ENCODE results near the gene ELMO1. TPM values are rescaled to one million over a fixed set of nuclear protein-coding genes. Genes with fewer than 3 reads are reported as not detected.
A peak's percentile ranks its signal among the peaks of the same experiment; 100 is the strongest.

ELMO1 gene
- total and polyA plus RNA-seq, 10 of the 15 experiments (the other 5 are each of a cell fraction or from before 2014, with no cell fraction given) = 22.6 to 85.9 (median 56.6) TPM

DNA sequence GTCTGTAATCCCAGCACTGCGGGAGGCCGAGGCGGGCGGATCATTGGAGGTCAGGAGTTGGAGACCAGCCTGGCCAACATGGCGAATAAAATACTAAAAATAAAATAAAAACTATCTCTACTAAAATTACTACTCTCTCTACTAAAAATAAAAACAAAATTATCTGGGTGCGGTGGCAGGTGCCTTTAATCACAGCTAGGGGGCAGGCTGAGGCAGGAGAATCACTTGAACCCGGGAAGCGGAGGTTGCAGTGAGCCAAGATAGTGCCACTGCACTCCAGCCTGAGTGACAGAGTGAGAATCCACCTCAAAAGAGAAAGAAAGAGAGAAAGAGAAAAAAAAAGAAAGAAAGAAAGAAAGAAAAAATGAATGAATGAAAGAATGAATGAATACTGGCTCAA lies 351.4 kb downstream of the ELMO1 start:
- no peak overlapping the region for H3K9ac ChIP-seq (ENCODE audit: control insufficient read depth, insufficient read depth, low read length)
- H4K20me1 ChIP-seq (ENCODE audit: control insufficient read depth, insufficient read depth) = no peaks in the 10 kb centered on the region
- no TSS peak for BruUV-seq (replicated peaks)
- RAD21 ChIA-PET (ENCODE audit: unreplicated experiment) = interaction anchor here (1.3 kb wide), 1 partner anchor 85 kb away, joined by 4 read pairs; no protein-coding TSS in a partner anchor
- no peak overlapping the region for H3K27ac ChIP-seq (ENCODE audit: control insufficient read depth, insufficient read depth)
- peaks cover 0 to 11% of the 10 kb centered on the region in 2 experiments for H3K36me3 ChIP-seq (ENCODE audit: control insufficient read depth in 2 of 2, insufficient read depth in 2 of 2, low read length in 1 of 2)
- 95% methylated on average over 8 of the region's 8 CpGs for WGBS (ENCODE audit: insufficient coverage, insufficient replicate concordance, low lambda C conversion rate, missing lambda C conversion rate)
- H3K79me2 ChIP-seq (ENCODE audit: control insufficient read depth, insufficient read depth, low read length) = no peaks in the 10 kb centered on the region
- ATAC-seq (no peak), DNase-seq (ENCODE audit: low read depth, low spot score) (no peak), FAIRE-seq (no peak)
- H2AFZ ChIP-seq (ENCODE audit: control insufficient read depth, low read depth, low read length) = no peak overlapping the region
- POLR2A ChIA-PET = no interaction called here
- CTCF ChIA-PET = interaction anchor here (0.6 to 1.9 kb wide), 3 partner anchors 19 to 321 kb away, joined by 3 to 8 read pairs (median 3); no protein-coding TSS in a partner anchor
- H3K27me3 ChIP-seq (replicated peaks in 1 of 2; ENCODE audit: control insufficient read depth in 2 of 2, insufficient read depth in 2 of 2, low read length in 1 of 2) = no peaks in the 10 kb centered on the region
- H3K9me3 ChIP-seq (replicated peaks; ENCODE audit: control insufficient read depth, insufficient read depth, low read length) = peaks cover 2% of the 10 kb centered on the region; the same call in 2 of the 3 replicates
- no peak overlapping the region for H3K4me3 ChIP-seq
- H3K4me2 ChIP-seq (ENCODE audit: control insufficient read depth, insufficient read depth) = no peak overlapping the region
- in situ Hi-C loops (cut with MboI) = no loop called here
- intact Hi-C loops (cut with micrococcal nuclease; ENCODE audit: unreplicated experiment) = no loop called here
- no peaks in the 10 kb centered on the region for H3K4me1 ChIP-seq (ENCODE audit: control insufficient read depth, insufficient read depth, low read length)
- SMC1A ChIA-PET (ENCODE audit: uncharacterized antibody, unreplicated experiment) = interaction anchor here (2.8 kb wide), 1 partner anchor 85 kb away, joined by 8 read pairs; no protein-coding TSS in a partner anchor
- TF ChIP-seq KAT2A (conservative IDR thresholded peaks at IDR 0.05; ENCODE audit: control insufficient read depth, low read depth, low read length) = no peak
- TF ChIP-seq, protein P1, sequence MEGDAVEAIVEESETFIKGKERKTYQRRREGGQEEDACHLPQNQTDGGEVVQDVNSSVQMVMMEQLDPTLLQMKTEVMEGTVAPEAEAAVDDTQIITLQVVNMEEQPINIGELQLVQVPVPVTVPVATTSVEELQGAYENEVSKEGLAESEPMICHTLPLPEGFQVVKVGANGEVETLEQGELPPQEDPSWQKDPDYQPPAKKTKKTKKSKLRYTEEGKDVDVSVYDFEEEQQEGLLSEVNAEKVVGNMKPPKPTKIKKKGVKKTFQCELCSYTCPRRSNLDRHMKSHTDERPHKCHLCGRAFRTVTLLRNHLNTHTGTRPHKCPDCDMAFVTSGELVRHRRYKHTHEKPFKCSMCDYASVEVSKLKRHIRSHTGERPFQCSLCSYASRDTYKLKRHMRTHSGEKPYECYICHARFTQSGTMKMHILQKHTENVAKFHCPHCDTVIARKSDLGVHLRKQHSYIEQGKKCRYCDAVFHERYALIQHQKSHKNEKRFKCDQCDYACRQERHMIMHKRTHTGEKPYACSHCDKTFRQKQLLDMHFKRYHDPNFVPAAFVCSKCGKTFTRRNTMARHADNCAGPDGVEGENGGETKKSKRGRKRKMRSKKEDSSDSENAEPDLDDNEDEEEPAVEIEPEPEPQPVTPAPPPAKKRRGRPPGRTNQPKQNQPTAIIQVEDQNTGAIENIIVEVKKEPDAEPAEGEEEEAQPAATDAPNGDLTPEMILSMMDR (IDR thresholded peaks at IDR 0.05 in 2 of 3, conservative IDR thresholded peaks at IDR 0.05 in 1 of 3; ENCODE audit: control insufficient read depth in 2 of 3, extremely low read depth in 1 of 3, insufficient read depth in 1 of 3, low read depth in 3 of 3, low read length in 3 of 3) = peak in 2 of 3 experiments; percentile 1 to 22; a peak in 1 of 6 replicates

DNA sequence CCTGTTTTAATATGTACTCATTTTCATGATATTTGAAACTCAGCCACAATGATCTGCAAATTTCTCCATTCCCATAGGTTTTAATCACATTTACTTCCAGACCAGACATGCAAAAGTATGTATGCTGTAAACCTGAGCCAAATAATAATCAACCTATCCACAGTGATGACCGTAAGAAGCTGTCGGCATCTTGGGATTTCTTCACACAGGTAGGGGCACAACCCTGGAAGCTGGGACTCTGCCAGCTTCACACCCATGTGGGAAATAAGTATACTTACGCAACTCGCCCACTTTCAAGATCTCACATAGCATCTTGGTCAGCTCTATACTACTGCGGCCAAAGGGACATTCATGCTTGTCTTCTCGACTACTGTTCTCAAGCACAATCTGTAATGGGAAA lies 352.3 kb downstream of the ELMO1 start:
- ChIA-PET CTCF (no interaction called here), RAD21 (ENCODE audit: unreplicated experiment) (no interaction called here), POLR2A (no interaction called here), SMC1A (ENCODE audit: uncharacterized antibody, unreplicated experiment) (interaction anchor here (0.5 to 2.8 kb wide), 3 partner anchors 25 to 86 kb away, joined by 3 to 8 read pairs (median 5); no protein-coding TSS in a partner anchor)
- no peak for FAIRE-seq
- H3K9ac ChIP-seq (ENCODE audit: control insufficient read depth, insufficient read depth, low read length) = no peak overlapping the region
- no peak for ATAC-seq
- no peak overlapping the region for H3K4me3 ChIP-seq
- no TSS peak for BruUV-seq (replicated peaks)
- H2AFZ ChIP-seq (ENCODE audit: control insufficient read depth, low read depth, low read length) = no peak overlapping the region
- H3K27me3 ChIP-seq (replicated peaks in 1 of 2; ENCODE audit: control insufficient read depth in 2 of 2, insufficient read depth in 2 of 2, low read length in 1 of 2) = no peaks in the 10 kb centered on the region
- no peaks in the 10 kb centered on the region for H4K20me1 ChIP-seq (ENCODE audit: control insufficient read depth, insufficient read depth)
- H3K79me2 ChIP-seq (ENCODE audit: control insufficient read depth, insufficient read depth, low read length) = no peaks in the 10 kb centered on the region
- no peak overlapping the region for H3K27ac ChIP-seq (ENCODE audit: control insufficient read depth, insufficient read depth)
- intact Hi-C loops (cut with micrococcal nuclease; ENCODE audit: unreplicated experiment) (no loop called here), in situ Hi-C loops (cut with MboI) (no loop called here)
- peaks cover 0 to 11% of the 10 kb centered on the region in 2 experiments for H3K36me3 ChIP-seq (ENCODE audit: control insufficient read depth in 2 of 2, insufficient read depth in 2 of 2, low read length in 1 of 2)
- peaks cover 6% of the 10 kb centered on the region for H3K9me3 ChIP-seq (replicated peaks; ENCODE audit: control insufficient read depth, insufficient read depth, low read length)
- no peaks in the 10 kb centered on the region; the same call in 1 of the 2 replicates for H3K4me1 ChIP-seq (ENCODE audit: control insufficient read depth, insufficient read depth, low read length)
- WGBS (ENCODE audit: insufficient coverage, insufficient replicate concordance, low lambda C conversion rate, missing lambda C conversion rate) = 95% methylated on average over 6 of the region's 6 CpGs
- DNase-seq (ENCODE audit: low read depth, low spot score) = no peak
- H3K4me2 ChIP-seq (ENCODE audit: control insufficient read depth, insufficient read depth) = no peak overlapping the region
- TF ChIP-seq CBX3 (IDR thresholded peaks at IDR 0.05; ENCODE audit: borderline replicate concordance, low read depth) (no peak), TARDBP (IDR thresholded peaks at IDR 0.05; ENCODE audit: borderline replicate concordance) (no peak), ETV6 (conservative IDR thresholded peaks at IDR 0.05 in 1 of 2, IDR thresholded peaks at IDR 0.05 in 1 of 2; ENCODE audit: borderline replicate concordance in 1 of 2, low read depth in 1 of 2) (no peak), TAF1 (IDR thresholded peaks at IDR 0.05; ENCODE audit: borderline replicate concordance, low read depth, low read length) (no peak), MYC (IDR thresholded peaks at IDR 0.05; ENCODE audit: insufficient read depth, insufficient read length, insufficient replicate concordance, low read length, severe bottlenecking) (no peak), STAT1 (conservative IDR thresholded peaks at IDR 0.05) (no peak), RB1 (IDR thresholded peaks at IDR 0.05; ENCODE audit: borderline replicate concordance) (no peak)
- TF ChIP-seq, protein P2, sequence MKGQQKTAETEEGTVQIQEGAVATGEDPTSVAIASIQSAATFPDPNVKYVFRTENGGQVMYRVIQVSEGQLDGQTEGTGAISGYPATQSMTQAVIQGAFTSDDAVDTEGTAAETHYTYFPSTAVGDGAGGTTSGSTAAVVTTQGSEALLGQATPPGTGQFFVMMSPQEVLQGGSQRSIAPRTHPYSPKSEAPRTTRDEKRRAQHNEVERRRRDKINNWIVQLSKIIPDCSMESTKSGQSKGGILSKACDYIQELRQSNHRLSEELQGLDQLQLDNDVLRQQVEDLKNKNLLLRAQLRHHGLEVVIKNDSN (IDR thresholded peaks at IDR 0.05; ENCODE audit: borderline replicate concordance, extremely low read length, insufficient read depth, low read depth, low read length) = no peak

Data from GM12878 (cell line).